SKM-1 treated with dmso at 0.1 percent for 144 hours (cell line): Measurements from ENCODE around the gene SLC25A42.

ENCODE experiments used
- DNase-seq: peaks from one replicate; lab custom pipeline; 2025; ENCODE audit not compliant: unreplicated experiment; lab: John Stamatoyannopoulos, UW

SLC25A42 gene

GRCh38 chr19:19050731-19051130 lies 13.1 kb upstream of the SLC25A42 start:
- no peak for DNase-seq

- no peak for DNase-seq
These were observed 12.1 kb upstream of the SLC25A42 start for GRCh38 chr19:19051478-19052213.

- DNase-seq: no peak
These were observed 10.9 kb upstream of the SLC25A42 start for GRCh38 chr19:19052921-19053320.

GRCh38 chr19:19053508-19054314 lies 10.1 kb upstream of the SLC25A42 start:
- no peak for DNase-seq

- DNase-seq: no peak
These were observed 9.4 kb upstream of the SLC25A42 start for GRCh38 chr19:19054315-19054938.

- no peak for DNase-seq
These were observed 8.8 kb upstream of the SLC25A42 start for GRCh38 chr19:19054939-19055440.

- no peak for DNase-seq
These were observed 8.1 kb upstream of the SLC25A42 start for GRCh38 chr19:19055701-19056100.

GRCh38 chr19:19056636-19057275 lies 7.0 kb upstream of the SLC25A42 start:
- no peak for DNase-seq

GRCh38 chr19:19057317-19057716 lies 6.5 kb upstream of the SLC25A42 start:
- no peak for DNase-seq

- DNase-seq: no peak
These were observed 6.1 kb upstream of the SLC25A42 start for GRCh38 chr19:19057720-19058119.

GRCh38 chr19:19059018-19059836 lies 4.6 kb upstream of the SLC25A42 start:
- no peak for DNase-seq

GRCh38 chr19:19059837-19060611 lies 3.8 kb upstream of the SLC25A42 start:
- DNase-seq: no peak

GRCh38 chr19:19061506-19061905 lies 2.3 kb upstream of the SLC25A42 start:
- DNase-seq: no peak

GRCh38 chr19:19062454-19063182 lies 1.2 kb upstream of the SLC25A42 start:
- DNase-seq: no peak

- no peak for DNase-seq
These were observed 416 bp downstream of the SLC25A42 start for GRCh38 chr19:19064098-19064722.

- DNase-seq: no peak
These were observed 1.3 kb downstream of the SLC25A42 start for GRCh38 chr19:19064811-19065745.

GRCh38 chr19:19067276-19068072 lies 3.7 kb downstream of the SLC25A42 start:
- DNase-seq: no peak
